Esophagus muscularis mucosa (tissue), 3 donors: ENCODE data around the gene TAF1B.

ENCODE experiments used
- CTCF ChIP-seq, 3 experiments: fragments of 200-600 bp in 2 of 3; fragments of 450-650 bp in 1 of 3; sonication (generic) in 2 of 3; IDR thresholded peaks; one replicate each; pipeline ENCODE4 v1.5.1; 2017 to 2019; ENCODE audit warnings: antibody characterized with exemption in 3 of 3, mild to moderate bottlenecking in 2 of 3, moderate library complexity in 1 of 3
- POLR2A ChIP-seq: fragments of 450-650 bp; IDR thresholded peaks from one replicate; pipeline ENCODE4 v1.6.1; 2017; ENCODE audit warnings: antibody characterized with exemption, moderate library complexity, mild to moderate bottlenecking, low read depth

DNA sequence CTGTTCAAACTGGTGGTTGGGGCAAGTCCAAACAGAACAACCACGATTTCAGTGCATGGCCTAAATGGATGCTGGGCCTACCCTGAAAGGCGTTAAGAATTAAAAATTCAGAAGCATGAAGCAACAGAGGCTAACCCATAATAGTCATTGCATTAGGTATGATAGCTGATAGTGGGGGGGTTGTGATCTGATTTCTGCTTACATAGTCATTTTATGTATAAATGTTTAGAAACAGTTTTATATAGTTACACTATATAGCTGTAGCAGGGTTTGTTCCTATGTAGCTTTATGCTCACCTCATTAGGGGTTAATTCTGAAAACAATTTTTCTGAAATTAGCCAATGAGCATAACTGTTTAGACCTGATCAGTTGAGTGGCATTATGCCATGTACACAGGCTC is 9.6 kb downstream of the TAF1B start:
- TF ChIP-seq CTCF (IDR thresholded peaks at IDR 0.05), result no peak
- TF ChIP-seq POLR2A, result no peak
